Brain microvascular endothelial cell (primary cell): ENCODE measurements around the gene CCNG1.

ENCODE experiments used
- DNase-seq: peaks from one replicate; pipeline ENCODE4 v3.0.0-alpha.2; 2020
- H3K27ac ChIP-seq: fragments of 250-450 bp; sonication (Bioruptor Pico); 2 replicates; pipeline ENCODE4 v1.5.1; 2020; ENCODE audit warnings: mild to moderate bottlenecking, moderate library complexity
- H3K27me3 ChIP-seq: fragments of 250-450 bp; sonication (Bioruptor Pico); replicated peaks from 2 replicates; pipeline ENCODE4 v1.5.1; 2020; ENCODE audit warnings: mild to moderate bottlenecking
- H3K36me3 ChIP-seq: fragments of 250-450 bp; sonication (Bioruptor Pico); replicated peaks from 2 replicates; pipeline ENCODE4 v1.5.1; 2020; ENCODE audit warnings: mild to moderate bottlenecking
- H3K4me3 ChIP-seq: 2 replicates; pipeline ENCODE4 v1.5.1; 2011; ENCODE audit warnings: low read depth, mild to moderate bottlenecking, control low read depth, low read length, moderate library complexity
- CTCF ChIP-seq: IDR thresholded peaks from 2 replicates; pipeline ENCODE4 v1.5.1; 2011; ENCODE audit warnings: low read depth, mild to moderate bottlenecking, moderate library complexity, low read length, control low read depth, inconsistent platforms; ENCODE audit errors: missing control alignments
- in situ Hi-C: cut with HindIII; loops from 2 replicates; pipeline ENCODE4 v1.10.0; 2017; ENCODE audit warnings: low sequenced_read_pairs, low pct_ligation_motif_present

Gene CCNG1

GRCh38 chr5:163460562-163461171, 23.3 kb downstream of the CCNG1 start, which contains the start of gene HMMR:
HMMR (plus strand) TSS chr5:163460632; CDS start chr5:163460693, 61 bp downstream.
- in situ Hi-C loops: no loop called here
- peak within 1 kb of the TSS; percentile 98 for H3K27ac ChIP-seq
- DNase-seq: no peak
- no peaks in the 10 kb centered on the region for H3K27me3 ChIP-seq
- no peaks in the 10 kb centered on the region for H3K36me3 ChIP-seq
- no peak for TF ChIP-seq CTCF
- H3K4me3 ChIP-seq: peak within 1 kb of the TSS; percentile 78

GRCh38 chr5:163463063-163463435, 25.7 kb downstream of the CCNG1 start:
- no peaks in the 10 kb centered on the region for H3K36me3 ChIP-seq
- H3K27me3 ChIP-seq: no peaks in the 10 kb centered on the region
- in situ Hi-C loops: no loop called here
- TF ChIP-seq CTCF: no peak
- H3K27ac ChIP-seq: peak overlapping the region; percentile 73
- DNase-seq: no peak
- no peak overlapping the region for H3K4me3 ChIP-seq

- Histone ChIP-seq H3K27me3 (no peaks in the 10 kb centered on the region), H3K36me3 (no peaks in the 10 kb centered on the region), H3K27ac (no peak overlapping the region), H3K4me3 (no peak overlapping the region)
- in situ Hi-C loops: no loop called here
- no peak for TF ChIP-seq CTCF
- DNase-seq: no peak
Measured at GRCh38 chr5:163467682-163468081, 30.3 kb downstream of the CCNG1 start.

- Histone ChIP-seq H3K27ac (no peak overlapping the region), H3K27me3 (no peaks in the 10 kb centered on the region), H3K36me3 (no peaks in the 10 kb centered on the region), H3K4me3 (no peak overlapping the region)
- DNase-seq: no peak
- in situ Hi-C loops: no loop called here
- TF ChIP-seq CTCF: peak; percentile 15
Measured at GRCh38 chr5:163473635-163474243, 36.3 kb downstream of the CCNG1 start.

- Histone ChIP-seq H3K36me3 (no peaks in the 10 kb centered on the region), H3K27me3 (no peaks in the 10 kb centered on the region), H3K27ac (no peak overlapping the region), H3K4me3 (no peak overlapping the region)
- TF ChIP-seq CTCF: no peak
- DNase-seq: no peak
- in situ Hi-C loops: no loop called here
Measured at GRCh38 chr5:163475411-163475810, 38.0 kb downstream of the CCNG1 start.
